ENCODE data around the gene STYXL2.

DNA sequence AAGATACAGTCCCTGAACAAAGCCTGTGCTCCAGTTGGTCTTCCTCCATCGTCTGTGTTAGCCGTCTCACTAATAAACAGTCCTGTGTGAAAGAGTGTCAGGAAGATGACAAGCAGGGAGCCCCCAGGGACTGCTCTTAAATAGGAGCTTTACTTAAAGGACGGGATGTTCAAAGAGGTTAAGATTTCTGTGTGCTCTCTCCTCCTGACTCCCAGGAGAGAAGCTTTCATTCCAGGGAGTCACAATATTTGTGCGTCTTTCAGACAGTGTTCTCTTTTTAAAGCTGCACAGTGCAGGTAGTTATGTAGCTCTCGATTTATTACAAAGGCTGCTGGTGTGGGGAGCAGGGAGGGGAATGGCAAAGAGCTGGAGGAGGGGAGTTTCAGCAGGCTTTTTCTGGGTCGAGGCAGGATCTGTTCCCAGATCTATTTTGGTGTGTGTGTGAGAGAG lies 43.5 kb downstream of the STYXL2 start:
- TF ChIP-seq, protein P1, sequence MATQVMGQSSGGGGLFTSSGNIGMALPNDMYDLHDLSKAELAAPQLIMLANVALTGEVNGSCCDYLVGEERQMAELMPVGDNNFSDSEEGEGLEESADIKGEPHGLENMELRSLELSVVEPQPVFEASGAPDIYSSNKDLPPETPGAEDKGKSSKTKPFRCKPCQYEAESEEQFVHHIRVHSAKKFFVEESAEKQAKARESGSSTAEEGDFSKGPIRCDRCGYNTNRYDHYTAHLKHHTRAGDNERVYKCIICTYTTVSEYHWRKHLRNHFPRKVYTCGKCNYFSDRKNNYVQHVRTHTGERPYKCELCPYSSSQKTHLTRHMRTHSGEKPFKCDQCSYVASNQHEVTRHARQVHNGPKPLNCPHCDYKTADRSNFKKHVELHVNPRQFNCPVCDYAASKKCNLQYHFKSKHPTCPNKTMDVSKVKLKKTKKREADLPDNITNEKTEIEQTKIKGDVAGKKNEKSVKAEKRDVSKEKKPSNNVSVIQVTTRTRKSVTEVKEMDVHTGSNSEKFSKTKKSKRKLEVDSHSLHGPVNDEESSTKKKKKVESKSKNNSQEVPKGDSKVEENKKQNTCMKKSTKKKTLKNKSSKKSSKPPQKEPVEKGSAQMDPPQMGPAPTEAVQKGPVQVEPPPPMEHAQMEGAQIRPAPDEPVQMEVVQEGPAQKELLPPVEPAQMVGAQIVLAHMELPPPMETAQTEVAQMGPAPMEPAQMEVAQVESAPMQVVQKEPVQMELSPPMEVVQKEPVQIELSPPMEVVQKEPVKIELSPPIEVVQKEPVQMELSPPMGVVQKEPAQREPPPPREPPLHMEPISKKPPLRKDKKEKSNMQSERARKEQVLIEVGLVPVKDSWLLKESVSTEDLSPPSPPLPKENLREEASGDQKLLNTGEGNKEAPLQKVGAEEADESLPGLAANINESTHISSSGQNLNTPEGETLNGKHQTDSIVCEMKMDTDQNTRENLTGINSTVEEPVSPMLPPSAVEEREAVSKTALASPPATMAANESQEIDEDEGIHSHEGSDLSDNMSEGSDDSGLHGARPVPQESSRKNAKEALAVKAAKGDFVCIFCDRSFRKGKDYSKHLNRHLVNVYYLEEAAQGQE (IDR thresholded peaks at IDR 0.05; ENCODE audit: insufficient read depth in 1 of 2, low read depth in 2 of 2, low read length in 2 of 2) = no peak
- no peak for TF ChIP-seq TAF1 (IDR thresholded peaks at IDR 0.05; ENCODE audit: borderline replicate concordance, insufficient read depth, low read length)
- TF ChIP-seq POLR2AphosphoS5 (IDR thresholded peaks at IDR 0.05; ENCODE audit: low read depth, low read length) = no peak
